Measurements from ENCODE around the gene ABHD11. TPM values are rescaled to one million over a fixed set of nuclear protein-coding genes. Genes with fewer than 3 reads are reported as not detected.

ABHD11 gene
- total and polyA plus RNA-seq, 4 donors: 22.2 to 52.9 (median 40.3) TPM

DNA sequence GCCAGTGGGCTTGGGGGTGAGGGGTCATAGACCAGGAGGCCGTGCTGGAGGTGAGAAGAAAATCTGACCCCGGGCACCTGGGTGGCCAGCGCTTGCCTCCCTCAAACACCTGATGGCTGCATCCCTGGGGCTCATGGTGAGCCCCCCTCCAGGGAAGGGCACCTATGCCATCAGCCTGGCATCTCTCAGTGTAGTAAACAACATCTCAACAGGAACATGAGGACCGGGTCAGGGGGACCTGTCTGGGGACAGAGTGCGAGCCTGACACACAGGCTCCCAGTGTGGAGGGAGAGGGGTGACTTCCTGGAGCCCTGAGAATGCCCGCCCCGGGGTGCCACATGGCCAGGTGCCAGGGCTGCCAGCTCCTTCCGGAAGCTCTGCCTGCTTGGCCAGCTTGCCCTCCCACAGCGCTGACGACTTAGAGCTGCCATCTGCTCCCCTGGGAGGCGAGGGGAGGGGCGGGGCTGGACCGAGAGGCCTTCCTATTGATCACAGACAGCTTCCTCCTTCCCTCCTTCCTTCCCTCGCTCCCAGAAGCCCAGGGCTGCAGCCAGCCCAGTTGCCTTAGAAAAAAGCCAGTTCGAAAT is 31.5 kb downstream of the ABHD11 start:
- Histone ChIP-seq H3K9ac (ENCODE audit: insufficient read depth in 1 of 2, low read length in 2 of 2) (no peak overlapping the region), H3K27me3 (ENCODE audit: control insufficient read depth in 3 of 3, insufficient read depth in 3 of 3, low read length in 2 of 3) (no peaks in the 10 kb centered on the region), H3K4me1 (ENCODE audit: control insufficient read depth in 5 of 5, insufficient read depth in 5 of 5, low read length in 5 of 5) (peaks cover 0 to 11% (median 0%) of the 10 kb centered on the region in 5 donors), H3K4me3 (no peak overlapping the region), H3K9me3 (ENCODE audit: control insufficient read depth in 4 of 4, insufficient read depth in 3 of 4, low read length in 3 of 4) (no peaks in the 10 kb centered on the region), H3K27ac (ENCODE audit: low read depth in 1 of 2, low read length in 1 of 2) (no peak overlapping the region), H3K36me3 (ENCODE audit: control insufficient read depth in 4 of 4, insufficient read depth in 4 of 4, low read length in 4 of 4) (peaks cover 0 to 5% (median 0%) of the 10 kb centered on the region in 4 donors)
- no peak for DNase-seq
- 46 to 62% methylated on average over 15 of the region's 15 CpGs for WGBS, 2 donors
- TF ChIP-seq, protein P1, sequence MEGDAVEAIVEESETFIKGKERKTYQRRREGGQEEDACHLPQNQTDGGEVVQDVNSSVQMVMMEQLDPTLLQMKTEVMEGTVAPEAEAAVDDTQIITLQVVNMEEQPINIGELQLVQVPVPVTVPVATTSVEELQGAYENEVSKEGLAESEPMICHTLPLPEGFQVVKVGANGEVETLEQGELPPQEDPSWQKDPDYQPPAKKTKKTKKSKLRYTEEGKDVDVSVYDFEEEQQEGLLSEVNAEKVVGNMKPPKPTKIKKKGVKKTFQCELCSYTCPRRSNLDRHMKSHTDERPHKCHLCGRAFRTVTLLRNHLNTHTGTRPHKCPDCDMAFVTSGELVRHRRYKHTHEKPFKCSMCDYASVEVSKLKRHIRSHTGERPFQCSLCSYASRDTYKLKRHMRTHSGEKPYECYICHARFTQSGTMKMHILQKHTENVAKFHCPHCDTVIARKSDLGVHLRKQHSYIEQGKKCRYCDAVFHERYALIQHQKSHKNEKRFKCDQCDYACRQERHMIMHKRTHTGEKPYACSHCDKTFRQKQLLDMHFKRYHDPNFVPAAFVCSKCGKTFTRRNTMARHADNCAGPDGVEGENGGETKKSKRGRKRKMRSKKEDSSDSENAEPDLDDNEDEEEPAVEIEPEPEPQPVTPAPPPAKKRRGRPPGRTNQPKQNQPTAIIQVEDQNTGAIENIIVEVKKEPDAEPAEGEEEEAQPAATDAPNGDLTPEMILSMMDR (IDR thresholded peaks at IDR 0.05; ENCODE audit: control extremely low read depth, extremely low read depth): no peak
- no peak for ATAC-seq (ENCODE audit: insufficient read depth, low FRiP score)

DNA sequence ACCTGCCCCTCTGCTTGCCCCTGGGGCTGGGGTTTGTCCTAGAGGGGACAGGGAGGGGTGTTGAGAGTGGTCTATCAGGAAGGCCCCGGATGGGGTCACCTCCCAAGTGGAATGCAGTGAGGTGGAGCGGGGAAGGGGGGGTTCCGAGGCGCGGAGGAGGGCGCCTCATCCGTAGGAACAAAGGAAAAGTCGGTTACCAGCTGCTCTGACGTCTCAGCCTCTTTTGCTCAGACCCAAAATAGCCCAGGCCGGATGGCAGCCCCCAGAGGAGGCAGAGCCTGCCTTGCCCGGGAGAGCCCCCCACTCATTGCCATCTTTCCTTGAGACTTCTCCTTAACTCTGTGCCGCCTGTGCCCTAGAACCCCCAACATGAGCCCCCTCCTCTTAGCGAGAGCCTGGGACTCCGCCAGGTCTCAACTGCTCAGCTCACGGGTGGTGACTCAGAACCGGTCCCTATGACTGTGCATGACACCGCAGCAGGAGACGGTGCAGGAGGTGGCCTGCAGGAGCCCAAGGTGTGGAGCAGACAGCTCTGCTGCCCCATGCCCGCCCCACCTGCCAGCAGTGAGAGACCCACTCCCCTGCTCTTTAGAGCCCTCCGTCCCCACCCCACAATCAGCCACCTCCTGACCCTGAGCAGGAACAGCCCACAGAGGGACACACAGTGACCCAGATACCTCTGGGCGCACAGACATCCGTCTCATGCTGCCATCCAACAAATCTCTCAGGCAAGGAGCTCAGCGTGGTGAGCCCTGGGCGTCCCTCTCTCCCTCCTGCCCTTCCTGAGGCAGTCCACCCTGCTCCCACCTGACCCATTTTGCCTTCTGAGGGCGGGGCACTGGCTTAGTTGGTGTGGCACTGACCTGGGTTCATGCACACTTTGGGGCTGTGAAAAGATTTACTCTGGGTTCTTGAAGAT is 32.2 kb downstream of the ABHD11 start:
- Histone ChIP-seq H3K36me3 (ENCODE audit: control insufficient read depth in 4 of 4, insufficient read depth in 4 of 4, low read length in 4 of 4) (peaks cover 0 to 5% (median 0%) of the 10 kb centered on the region in 4 donors), H3K4me1 (ENCODE audit: control insufficient read depth in 5 of 5, insufficient read depth in 5 of 5, low read length in 5 of 5) (peaks cover 0 to 11% (median 0%) of the 10 kb centered on the region in 5 donors), H3K9me3 (ENCODE audit: control insufficient read depth in 4 of 4, insufficient read depth in 3 of 4, low read length in 3 of 4) (no peaks in the 10 kb centered on the region), H3K4me3 (no peak overlapping the region), H3K27ac (ENCODE audit: low read depth in 1 of 2, low read length in 1 of 2) (no peak overlapping the region), H3K27me3 (ENCODE audit: control insufficient read depth in 3 of 3, insufficient read depth in 3 of 3, low read length in 2 of 3) (no peaks in the 10 kb centered on the region), H3K9ac (ENCODE audit: insufficient read depth in 1 of 2, low read length in 2 of 2) (no peak overlapping the region)
- TF ChIP-seq, protein P1 (IDR thresholded peaks at IDR 0.05; ENCODE audit: control extremely low read depth, extremely low read depth): no peak
- no peak for DNase-seq
- ATAC-seq (ENCODE audit: insufficient read depth, low FRiP score): no peak
- WGBS, 2 donors: 71 to 75% methylated on average over 24 to 25 of the region's 25 CpGs

DNA sequence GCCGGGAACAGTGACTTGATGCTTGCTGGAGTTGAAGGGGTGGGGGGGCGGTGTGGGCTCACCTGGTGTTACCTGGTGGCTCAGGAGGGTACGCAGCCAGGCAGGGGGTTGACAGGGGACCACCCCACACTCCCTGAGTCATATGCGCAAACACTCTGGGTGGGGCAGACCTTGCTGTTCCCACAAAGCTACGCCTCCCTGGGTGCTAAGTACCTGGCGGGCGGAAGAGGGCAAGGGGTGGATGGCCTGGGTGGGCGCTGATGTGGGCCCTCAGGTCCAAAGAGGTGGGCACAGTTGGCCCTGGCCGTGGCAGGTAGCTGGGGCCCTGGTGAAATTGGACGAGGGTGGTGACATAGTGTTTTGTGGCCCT is 33.1 kb downstream of the ABHD11 start:
- DNase-seq: no peak
- Histone ChIP-seq H3K27ac (ENCODE audit: low read depth in 1 of 2, low read length in 1 of 2) (no peak overlapping the region), H3K4me3 (no peak overlapping the region), H3K4me1 (ENCODE audit: control insufficient read depth in 5 of 5, insufficient read depth in 5 of 5, low read length in 5 of 5) (peaks cover 0 to 11% (median 0%) of the 10 kb centered on the region in 5 donors), H3K36me3 (ENCODE audit: control insufficient read depth in 4 of 4, insufficient read depth in 4 of 4, low read length in 4 of 4) (peaks cover 0 to 5% (median under 1%) of the 10 kb centered on the region in 4 donors), H3K27me3 (ENCODE audit: control insufficient read depth in 3 of 3, insufficient read depth in 3 of 3, low read length in 2 of 3) (no peaks in the 10 kb centered on the region), H3K9me3 (ENCODE audit: control insufficient read depth in 4 of 4, insufficient read depth in 3 of 4, low read length in 3 of 4) (no peaks in the 10 kb centered on the region), H3K9ac (ENCODE audit: insufficient read depth in 1 of 2, low read length in 2 of 2) (no peak overlapping the region)
- 88 to 92% methylated on average over 10 of the region's 10 CpGs for WGBS, 2 donors
- no peak for ATAC-seq (ENCODE audit: insufficient read depth, low FRiP score)
- TF ChIP-seq, protein P1 (IDR thresholded peaks at IDR 0.05; ENCODE audit: control extremely low read depth, extremely low read depth): no peak

Data from lung (tissue), 12 donors.